ENCODE measurements around the gene POU2F3.
A peak's percentile ranks its signal among the peaks of the same experiment; 100 is the strongest.

Gene POU2F3

GRCh38 chr11:120288021-120288420 is 48.1 kb downstream of the POU2F3 start:
- DNase-seq: no peak

- no peak for DNase-seq
Measured at GRCh38 chr11:120289426-120289825, 49.5 kb downstream of the POU2F3 start.

GRCh38 chr11:120290956-120291355 is 51.0 kb downstream of the POU2F3 start:
- DNase-seq: no peak

GRCh38 chr11:120293038-120293800 is 53.3 kb downstream of the POU2F3 start:
- DNase-seq: no peak

GRCh38 chr11:120294096-120294495 is 54.2 kb downstream of the POU2F3 start:
- no peak for DNase-seq

GRCh38 chr11:120295099-120295498 is 55.2 kb downstream of the POU2F3 start:
- DNase-seq: no peak

- DNase-seq: no peak
Measured at GRCh38 chr11:120296554-120296953, 56.6 kb downstream of the POU2F3 start.

- no peak for DNase-seq
Measured at GRCh38 chr11:120298461-120298860, 58.5 kb downstream of the POU2F3 start.

- DNase-seq: no peak
Measured at GRCh38 chr11:120302001-120302805, 62.3 kb downstream of the POU2F3 start.

- DNase-seq: peak; percentile 0
Measured at GRCh38 chr11:120303004-120303637, 63.2 kb downstream of the POU2F3 start.

- DNase-seq: no peak
Measured at GRCh38 chr11:120304526-120304925, 64.6 kb downstream of the POU2F3 start.

- DNase-seq: no peak
Measured at GRCh38 chr11:120305286-120305685, 65.3 kb downstream of the POU2F3 start.

GRCh38 chr11:120306519-120307242 is 66.7 kb downstream of the POU2F3 start:
- DNase-seq: no peak

GRCh38 chr11:120307476-120307875 is 67.5 kb downstream of the POU2F3 start:
- DNase-seq: no peak

GRCh38 chr11:120308081-120308480 is 68.1 kb downstream of the POU2F3 start:
- no peak for DNase-seq

- no peak for DNase-seq
Measured at GRCh38 chr11:120310870-120311269, 70.9 kb downstream of the POU2F3 start.

- DNase-seq: no peak
Measured at GRCh38 chr11:120314861-120315260, 74.9 kb downstream of the POU2F3 start.

GRCh38 chr11:120316880-120317688 is 77.1 kb downstream of the POU2F3 start:
- DNase-seq: no peak

GRCh38 chr11:120317689-120318480 is 77.9 kb downstream of the POU2F3 start:
- DNase-seq: no peak

GRCh38 chr11:120318906-120319305 is 79.0 kb downstream of the POU2F3 start:
- no peak for DNase-seq

All from NCI-H1436 treated with DMSO at 0.1 percent for 48 hours (cell line).